Measurements from ENCODE around the gene ARPP21.

The ARPP21 gene

DNA sequence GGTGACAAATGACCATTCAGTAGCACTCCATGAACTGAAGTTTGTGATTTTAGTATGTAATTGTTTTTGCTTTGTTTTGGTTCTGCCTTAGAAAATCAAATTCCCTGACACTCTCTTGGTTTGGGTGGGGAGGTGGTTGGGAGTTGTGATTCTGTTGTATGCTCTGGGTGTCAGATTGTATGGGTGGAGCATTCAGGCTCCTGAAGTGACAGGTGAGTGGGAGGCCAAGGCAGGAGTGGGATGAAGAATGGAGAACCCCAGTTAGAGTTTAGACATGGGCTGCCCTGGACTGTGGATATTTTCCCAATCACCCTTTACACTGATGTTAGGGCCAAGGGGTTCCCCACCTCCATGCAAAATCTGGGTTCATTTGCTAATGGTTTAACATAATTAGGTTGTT is 83.6 kb downstream of the ARPP21 start:
- DNase-seq (ENCODE audit: low read depth, low spot score), result no peak
- no peak overlapping the region for H3K4me3 ChIP-seq (ENCODE audit: low read depth, low read length)
- TF ChIP-seq, protein P1, sequence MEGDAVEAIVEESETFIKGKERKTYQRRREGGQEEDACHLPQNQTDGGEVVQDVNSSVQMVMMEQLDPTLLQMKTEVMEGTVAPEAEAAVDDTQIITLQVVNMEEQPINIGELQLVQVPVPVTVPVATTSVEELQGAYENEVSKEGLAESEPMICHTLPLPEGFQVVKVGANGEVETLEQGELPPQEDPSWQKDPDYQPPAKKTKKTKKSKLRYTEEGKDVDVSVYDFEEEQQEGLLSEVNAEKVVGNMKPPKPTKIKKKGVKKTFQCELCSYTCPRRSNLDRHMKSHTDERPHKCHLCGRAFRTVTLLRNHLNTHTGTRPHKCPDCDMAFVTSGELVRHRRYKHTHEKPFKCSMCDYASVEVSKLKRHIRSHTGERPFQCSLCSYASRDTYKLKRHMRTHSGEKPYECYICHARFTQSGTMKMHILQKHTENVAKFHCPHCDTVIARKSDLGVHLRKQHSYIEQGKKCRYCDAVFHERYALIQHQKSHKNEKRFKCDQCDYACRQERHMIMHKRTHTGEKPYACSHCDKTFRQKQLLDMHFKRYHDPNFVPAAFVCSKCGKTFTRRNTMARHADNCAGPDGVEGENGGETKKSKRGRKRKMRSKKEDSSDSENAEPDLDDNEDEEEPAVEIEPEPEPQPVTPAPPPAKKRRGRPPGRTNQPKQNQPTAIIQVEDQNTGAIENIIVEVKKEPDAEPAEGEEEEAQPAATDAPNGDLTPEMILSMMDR (IDR thresholded peaks at IDR 0.05; ENCODE audit: low read depth, low read length), result no peak
- in situ Hi-C loops (cut with HindIII; ENCODE audit: low sequenced_read_pairs), result no loop called here

DNA sequence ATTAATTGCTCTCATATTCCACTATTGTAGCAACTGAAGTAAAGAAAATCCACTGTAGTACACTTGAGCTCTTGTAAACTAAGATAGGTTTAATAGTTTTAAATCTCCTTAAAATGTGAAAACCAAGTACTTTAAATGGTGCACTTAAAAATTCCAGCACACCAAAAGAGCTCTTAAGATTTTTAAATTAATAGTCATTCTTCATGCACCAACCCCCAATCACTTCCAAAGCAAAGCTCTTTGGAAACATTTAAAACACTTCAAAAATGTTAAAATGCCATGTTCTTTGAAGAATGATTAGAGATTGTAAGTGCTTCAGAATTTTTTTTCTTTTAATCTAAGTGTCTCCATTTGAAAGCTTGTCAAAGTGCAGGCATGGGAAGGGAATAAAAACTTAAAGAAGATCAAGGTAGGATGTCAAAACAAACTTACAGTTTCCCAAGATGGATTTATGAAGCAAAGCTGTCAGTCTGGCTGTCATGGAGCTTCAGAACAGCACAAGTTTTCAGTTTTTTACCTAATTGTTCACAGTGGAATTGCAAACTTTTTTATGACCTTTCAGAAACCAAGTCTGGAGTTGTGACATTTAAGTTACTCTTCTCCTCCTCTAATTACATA is 84.3 kb downstream of the ARPP21 start:
- no peak overlapping the region for H3K4me3 ChIP-seq (ENCODE audit: low read depth, low read length)
- in situ Hi-C loops (cut with HindIII; ENCODE audit: low sequenced_read_pairs), result no loop called here
- no peak for DNase-seq (ENCODE audit: low read depth, low spot score)
- TF ChIP-seq, protein P1 (IDR thresholded peaks at IDR 0.05; ENCODE audit: low read depth, low read length), result no peak

DNA sequence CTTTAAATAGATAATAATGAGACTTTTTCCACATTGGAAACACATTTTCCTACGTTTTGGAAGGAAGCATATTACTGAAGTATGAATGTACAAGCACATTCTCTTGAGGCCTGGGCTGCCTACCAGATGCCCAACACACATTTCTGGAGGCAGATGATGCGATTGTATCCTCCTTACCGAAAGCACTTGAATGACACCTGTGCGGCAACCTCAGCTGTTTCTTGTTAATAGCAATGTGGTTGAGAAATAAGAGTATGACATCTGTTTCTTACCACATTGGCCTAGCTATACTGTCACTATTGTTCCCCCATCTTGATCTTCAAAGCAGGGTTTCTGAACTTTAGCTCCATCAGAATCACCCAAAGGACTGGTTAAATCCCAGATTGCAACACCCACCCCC is 84.8 kb downstream of the ARPP21 start:
- in situ Hi-C loops (cut with HindIII; ENCODE audit: low sequenced_read_pairs), result no loop called here
- no peak for DNase-seq (ENCODE audit: low read depth, low spot score)
- TF ChIP-seq, protein P1 (IDR thresholded peaks at IDR 0.05; ENCODE audit: low read depth, low read length), result no peak
- no peak overlapping the region for H3K4me3 ChIP-seq (ENCODE audit: low read depth, low read length)

DNA sequence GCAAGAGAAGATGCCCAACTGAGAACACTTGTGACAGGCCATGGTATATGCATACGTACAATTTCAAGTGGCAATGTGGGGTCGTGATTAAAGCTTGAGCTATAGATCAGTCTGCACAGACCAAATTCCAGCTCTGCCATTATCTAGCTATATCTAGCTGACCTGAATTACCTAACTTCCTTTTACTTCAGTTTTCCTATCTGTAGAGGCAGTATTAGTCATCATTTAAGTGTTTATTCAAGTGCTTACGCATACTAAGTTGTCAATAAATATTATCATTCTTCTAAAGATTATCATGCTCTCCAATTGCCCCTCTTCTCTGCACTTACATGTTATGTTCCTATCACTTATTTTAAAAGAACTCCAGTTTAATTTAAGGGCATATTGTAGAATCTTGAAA is 87.9 kb downstream of the ARPP21 start:
- no peak overlapping the region for H3K4me3 ChIP-seq (ENCODE audit: low read depth, low read length)
- no peak for DNase-seq (ENCODE audit: low read depth, low spot score)
- TF ChIP-seq, protein P1 (IDR thresholded peaks at IDR 0.05; ENCODE audit: low read depth, low read length), result no peak
- in situ Hi-C loops (cut with HindIII; ENCODE audit: low sequenced_read_pairs), result no loop called here

DNA sequence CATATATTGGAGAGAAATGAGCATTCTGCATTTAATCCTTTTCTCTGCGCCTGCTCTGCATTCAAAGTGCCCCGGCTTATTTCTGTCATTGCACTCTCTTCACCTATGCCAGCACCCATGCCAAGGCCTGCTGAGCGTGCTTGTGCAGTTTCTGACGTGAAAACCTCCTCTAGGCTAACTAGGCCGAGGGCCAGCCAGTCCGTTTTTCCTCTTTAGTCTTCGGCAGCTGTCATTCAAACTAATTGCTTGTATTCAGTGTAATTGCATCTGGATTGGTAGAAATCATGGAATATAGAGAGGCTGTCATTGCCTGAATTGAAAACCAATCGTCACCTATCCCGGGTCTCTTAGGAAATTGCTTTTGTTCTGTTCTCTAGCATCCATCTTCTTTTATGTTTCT is 94.0 kb downstream of the ARPP21 start:
- TF ChIP-seq, protein P1 (IDR thresholded peaks at IDR 0.05; ENCODE audit: low read depth, low read length), result no peak
- DNase-seq (ENCODE audit: low read depth, low spot score), result no peak
- in situ Hi-C loops (cut with HindIII; ENCODE audit: low sequenced_read_pairs), result no loop called here
- no peak overlapping the region for H3K4me3 ChIP-seq (ENCODE audit: low read depth, low read length)

DNA sequence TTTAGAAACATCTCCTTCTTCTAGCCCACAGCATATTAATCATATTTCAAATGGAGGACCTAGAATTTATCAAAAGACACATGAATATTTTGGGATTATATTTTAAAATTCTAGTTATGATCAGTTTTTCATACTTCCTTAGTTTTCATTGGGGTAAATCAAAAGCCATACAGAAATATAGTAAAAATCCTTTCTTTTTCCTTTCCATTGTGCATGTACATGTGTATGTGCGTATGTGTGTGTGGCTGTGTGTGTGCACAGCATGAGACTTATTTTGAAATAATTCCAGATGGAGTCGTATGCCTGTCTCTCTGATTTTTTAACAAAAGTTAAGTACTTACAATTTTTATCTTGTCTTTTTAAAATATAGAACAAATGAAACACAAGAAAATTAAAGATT is 94.5 kb downstream of the ARPP21 start:
- no peak overlapping the region for H3K4me3 ChIP-seq (ENCODE audit: low read depth, low read length)
- no peak for DNase-seq (ENCODE audit: low read depth, low spot score)
- TF ChIP-seq, protein P1 (IDR thresholded peaks at IDR 0.05; ENCODE audit: low read depth, low read length), result no peak
- in situ Hi-C loops (cut with HindIII; ENCODE audit: low sequenced_read_pairs), result no loop called here

DNA sequence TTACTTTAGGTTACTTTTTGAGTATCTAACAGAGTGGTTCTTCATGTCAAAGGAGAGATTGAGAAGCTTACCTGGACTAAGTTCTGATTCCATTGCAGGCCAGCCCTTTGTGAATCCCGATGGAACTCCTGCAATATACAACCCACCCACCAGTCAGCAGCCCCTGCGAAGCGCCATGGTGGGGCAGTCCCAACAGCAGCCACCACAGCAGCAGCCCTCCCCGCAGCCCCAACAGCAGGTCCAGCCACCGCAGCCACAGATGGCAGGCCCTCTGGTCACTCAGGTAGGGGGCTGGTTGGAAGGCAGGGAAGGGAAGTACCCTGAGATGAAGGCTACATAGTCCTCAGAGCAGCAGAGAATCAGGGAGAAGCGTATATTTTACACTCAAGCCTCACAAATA is 97.8 kb downstream of the ARPP21 start:
- H3K4me3 ChIP-seq (ENCODE audit: low read depth, low read length), result no peak overlapping the region
- in situ Hi-C loops (cut with HindIII; ENCODE audit: low sequenced_read_pairs), result no loop called here
- DNase-seq (ENCODE audit: low read depth, low spot score), result no peak
- TF ChIP-seq, protein P1 (IDR thresholded peaks at IDR 0.05; ENCODE audit: low read depth, low read length), result no peak

Data from astrocyte of the spinal cord (primary cell).